Activated naive CD8-positive, alpha-beta T cell treated with anti-CD3 and anti-CD28 coated beads, Interleukin-2, amount 50 U/mL, for 24 hours (primary cell): Measurements from ENCODE around the gene NARF.

Source experiments
- ATAC-seq: fragments of 150-1000 bp; cut with Tn5 transposase; one replicate; pipeline ENCODE4 v1.10.0; 2021
- DNase-seq: peaks from one replicate; pipeline ENCODE4 v3.0.0; 2021
- H3K27ac Mint-ChIP-seq: one replicate; pipeline ENCODE4 v1.8.0; 2021; ENCODE audit warnings: mild to moderate bottlenecking, mixed read lengths
- H3K27me3 Mint-ChIP-seq: one replicate; pipeline ENCODE4 v1.8.0; 2021; ENCODE audit warnings: mixed read lengths
- H3K36me3 Mint-ChIP-seq: one replicate; pipeline ENCODE4 v1.8.0; 2021; ENCODE audit warnings: low read depth, mixed read lengths
- H3K4me1 Mint-ChIP-seq: one replicate; pipeline ENCODE4 v1.8.0; 2021; ENCODE audit warnings: mixed read lengths
- H3K4me3 Mint-ChIP-seq: one replicate; pipeline ENCODE4 v1.8.0; 2021; ENCODE audit warnings: mild to moderate bottlenecking, moderate library complexity, mixed read lengths
- H3K9me3 Mint-ChIP-seq: one replicate; pipeline ENCODE4 v1.8.0; 2021; ENCODE audit warnings: mixed read lengths

Gene NARF

GRCh38 chr17:82489851-82490511, 31.4 kb downstream of the NARF start:
- Mint-ChIP-seq H3K27me3 (peaks cover 5% of the 10 kb centered on the region), H3K4me3 (no peak overlapping the region), H3K4me1 (peaks cover 8% of the 10 kb centered on the region), H3K36me3 (peaks cover 3% of the 10 kb centered on the region), H3K9me3 (no peaks in the 10 kb centered on the region), H3K27ac (no peak overlapping the region)
- DNase-seq (no peak), ATAC-seq (no peak)

- no peak overlapping the region for H3K4me3 Mint-ChIP-seq
- ATAC-seq, result no peak
- H3K9me3 Mint-ChIP-seq, result no peaks in the 10 kb centered on the region
- H3K27me3 Mint-ChIP-seq, result peaks cover 5% of the 10 kb centered on the region
- H3K4me1 Mint-ChIP-seq, result peaks cover 8% of the 10 kb centered on the region
- H3K36me3 Mint-ChIP-seq, result peaks cover 2% of the 10 kb centered on the region
- no peak for DNase-seq
- no peak overlapping the region for H3K27ac Mint-ChIP-seq
Observed at GRCh38 chr17:82490512-82491195, 32.1 kb downstream of the NARF start.

- no peaks in the 10 kb centered on the region for H3K9me3 Mint-ChIP-seq
- H3K4me3 Mint-ChIP-seq, result no peak overlapping the region
- H3K4me1 Mint-ChIP-seq, result peaks cover 8% of the 10 kb centered on the region
- ATAC-seq (no peak), DNase-seq (no peak)
- peaks cover 5% of the 10 kb centered on the region for H3K27me3 Mint-ChIP-seq
- peaks cover 2% of the 10 kb centered on the region for H3K36me3 Mint-ChIP-seq
- no peak overlapping the region for H3K27ac Mint-ChIP-seq
Observed at GRCh38 chr17:82491196-82491530, 32.6 kb downstream of the NARF start.

GRCh38 chr17:82491533-82491932, 33.0 kb downstream of the NARF start:
- Mint-ChIP-seq H3K27ac (no peak overlapping the region), H3K27me3 (peaks cover 5% of the 10 kb centered on the region), H3K4me3 (no peak overlapping the region), H3K36me3 (peaks cover 2% of the 10 kb centered on the region), H3K9me3 (no peaks in the 10 kb centered on the region), H3K4me1 (peaks cover 7% of the 10 kb centered on the region)
- ATAC-seq (no peak), DNase-seq (no peak)

GRCh38 chr17:82492643-82493225, 34.2 kb downstream of the NARF start:
- DNase-seq (no peak), ATAC-seq (no peak)
- H3K4me3 Mint-ChIP-seq, result no peak overlapping the region
- H3K36me3 Mint-ChIP-seq, result peaks cover 2% of the 10 kb centered on the region
- H3K27ac Mint-ChIP-seq, result no peak overlapping the region
- peaks cover 5% of the 10 kb centered on the region for H3K27me3 Mint-ChIP-seq
- peaks cover 12% of the 10 kb centered on the region for H3K4me1 Mint-ChIP-seq
- no peaks in the 10 kb centered on the region for H3K9me3 Mint-ChIP-seq

- no peak for ATAC-seq
- peaks cover 2% of the 10 kb centered on the region for H3K36me3 Mint-ChIP-seq
- no peaks in the 10 kb centered on the region for H3K9me3 Mint-ChIP-seq
- H3K4me3 Mint-ChIP-seq, result no peak overlapping the region
- no peak for DNase-seq
- peaks cover 5% of the 10 kb centered on the region for H3K27me3 Mint-ChIP-seq
- no peak overlapping the region for H3K27ac Mint-ChIP-seq
- H3K4me1 Mint-ChIP-seq, result peaks cover 17% of the 10 kb centered on the region
Observed at GRCh38 chr17:82493226-82493781, 34.8 kb downstream of the NARF start.

GRCh38 chr17:82494236-82495055, 35.9 kb downstream of the NARF start:
- H3K4me1 Mint-ChIP-seq, result peaks cover 23% of the 10 kb centered on the region
- no peaks in the 10 kb centered on the region for H3K9me3 Mint-ChIP-seq
- peaks cover 5% of the 10 kb centered on the region for H3K27me3 Mint-ChIP-seq
- ATAC-seq (peak; percentile 95), DNase-seq (peak; percentile 86)
- peak overlapping the region; percentile 75 for H3K4me3 Mint-ChIP-seq
- no peaks in the 10 kb centered on the region for H3K36me3 Mint-ChIP-seq
- H3K27ac Mint-ChIP-seq, result peak overlapping the region; percentile 85

GRCh38 chr17:82495844-82496528, 37.4 kb downstream of the NARF start:
- ATAC-seq (no peak), DNase-seq (peak; percentile 14)
- H3K36me3 Mint-ChIP-seq, result no peaks in the 10 kb centered on the region
- peaks cover 24% of the 10 kb centered on the region for H3K4me1 Mint-ChIP-seq
- H3K27ac Mint-ChIP-seq, result no peak overlapping the region
- peak overlapping the region; percentile 80 for H3K4me3 Mint-ChIP-seq
- H3K27me3 Mint-ChIP-seq, result peaks cover 5% of the 10 kb centered on the region
- no peaks in the 10 kb centered on the region for H3K9me3 Mint-ChIP-seq

GRCh38 chr17:82496529-82497434, 38.2 kb downstream of the NARF start:
- Mint-ChIP-seq H3K9me3 (no peaks in the 10 kb centered on the region), H3K4me1 (peaks cover 24% of the 10 kb centered on the region), H3K27ac (no peak overlapping the region), H3K36me3 (no peaks in the 10 kb centered on the region), H3K4me3 (peak overlapping the region; percentile 80), H3K27me3 (peaks cover 5% of the 10 kb centered on the region)
- DNase-seq (peak; percentile 95), ATAC-seq (peak; percentile 24)

GRCh38 chr17:82497483-82498405, 39.2 kb downstream of the NARF start:
- DNase-seq (peak; percentile 46), ATAC-seq (no peak)
- peaks cover 24% of the 10 kb centered on the region for H3K4me1 Mint-ChIP-seq
- peaks cover 5% of the 10 kb centered on the region for H3K27me3 Mint-ChIP-seq
- H3K27ac Mint-ChIP-seq, result peak overlapping the region; percentile 90
- no peaks in the 10 kb centered on the region for H3K9me3 Mint-ChIP-seq
- H3K36me3 Mint-ChIP-seq, result no peaks in the 10 kb centered on the region
- peak overlapping the region; percentile 80 for H3K4me3 Mint-ChIP-seq

- ATAC-seq (no peak), DNase-seq (no peak)
- H3K27me3 Mint-ChIP-seq, result no peaks in the 10 kb centered on the region
- no peaks in the 10 kb centered on the region for H3K9me3 Mint-ChIP-seq
- no peaks in the 10 kb centered on the region for H3K36me3 Mint-ChIP-seq
- peaks cover 23% of the 10 kb centered on the region for H3K4me1 Mint-ChIP-seq
- no peak overlapping the region for H3K4me3 Mint-ChIP-seq
- H3K27ac Mint-ChIP-seq, result no peak overlapping the region
Observed at GRCh38 chr17:82502207-82502606, 43.7 kb downstream of the NARF start.

GRCh38 chr17:82503094-82503727, 44.7 kb downstream of the NARF start:
- Mint-ChIP-seq H3K27ac (no peak overlapping the region), H3K4me1 (peaks cover 18% of the 10 kb centered on the region), H3K9me3 (no peaks in the 10 kb centered on the region), H3K36me3 (no peaks in the 10 kb centered on the region), H3K4me3 (no peak overlapping the region), H3K27me3 (no peaks in the 10 kb centered on the region)
- ATAC-seq, result no peak
- DNase-seq, result no peak
